K562 (cell line): ENCODE measurements around the gene TECTA.

ENCODE experiments used
- BHLHE40 ChIP-seq: IDR thresholded peaks from 2 replicates; pipeline ENCODE4 v1.6.1; 2011; ENCODE audit warnings: low read length, improper control_type of control experiment
- EP300 ChIP-seq: IDR thresholded peaks from 2 replicates; pipeline ENCODE4 v1.6.1; 2012; ENCODE audit warnings: low read length, improper control_type of control experiment
- MYC ChIP-seq, 2 experiments: fragments of 250-450 bp in 1 of 2; sonication (Bioruptor Pico) in 1 of 2; IDR thresholded peaks; 2 replicates each; pipeline versions ENCODE4 v1.5.1 to v1.6.1; 2012 to 2021; ENCODE audit warnings: low read depth in 2 of 2, borderline replicate concordance in 1 of 2, improper control_type of control experiment in 1 of 2, low read length in 1 of 2, mild to moderate bottlenecking in 1 of 2, moderate library complexity in 1 of 2
- RFX5 ChIP-seq: IDR thresholded peaks from 2 replicates; pipeline ENCODE4 v1.6.1; 2011; ENCODE audit warnings: low read depth, mild to moderate bottlenecking, improper control_type of control experiment, low read length
- SRSF1 ChIP-seq: fragments of 200-400 bp; formaldehyde crosslinking; IDR thresholded peaks from 2 replicates; pipeline ENCODE4 v1.6.1; 2017; ENCODE audit warnings: mild to moderate bottlenecking, low read depth, low read length, moderate library complexity
- ZNF140 ChIP-seq: fragments of 250-450 bp; sonication (Bioruptor Pico); IDR thresholded peaks from 2 replicates; pipeline ENCODE4 v1.8.0; 2021; ENCODE audit warnings: moderate library complexity, mild to moderate bottlenecking, inconsistent platforms
- TF ChIP-seq, protein P1 (sequence below): IDR thresholded peaks from 2 replicates; pipeline ENCODE4 v1.6.1; 2012; ENCODE audit warnings: low read depth, low read length, improper control_type of control experiment, borderline replicate concordance

- no peak for TF ChIP-seq SRSF1
- TF ChIP-seq ZNF140 = no peak
- TF ChIP-seq MYC (IDR thresholded peaks at IDR 0.05; ENCODE audit: low read depth, low read length) = no peak
- TF ChIP-seq MYC (CRISPR knock-in tag; IDR thresholded peaks at IDR 0.05; ENCODE audit: borderline replicate concordance, low read depth) = no peak
- TF ChIP-seq, protein P1, sequence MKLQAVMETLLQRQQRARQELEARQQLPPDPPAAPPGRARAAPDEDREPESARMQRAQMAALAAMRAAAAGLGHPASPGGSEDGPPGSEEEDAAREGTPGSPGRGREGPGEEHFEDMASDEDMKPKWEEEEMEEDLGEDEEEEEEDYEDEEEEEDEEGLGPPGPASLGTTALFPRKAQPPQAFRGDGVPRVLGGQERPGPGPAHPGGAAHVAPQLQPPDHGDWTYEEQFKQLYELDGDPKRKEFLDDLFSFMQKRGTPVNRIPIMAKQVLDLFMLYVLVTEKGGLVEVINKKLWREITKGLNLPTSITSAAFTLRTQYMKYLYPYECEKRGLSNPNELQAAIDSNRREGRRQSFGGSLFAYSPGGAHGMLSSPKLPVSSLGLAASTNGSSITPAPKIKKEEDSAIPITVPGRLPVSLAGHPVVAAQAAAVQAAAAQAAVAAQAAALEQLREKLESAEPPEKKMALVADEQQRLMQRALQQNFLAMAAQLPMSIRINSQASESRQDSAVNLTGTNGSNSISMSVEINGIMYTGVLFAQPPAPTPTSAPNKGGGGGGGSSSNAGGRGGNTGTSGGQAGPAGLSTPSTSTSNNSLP = no peak
- TF ChIP-seq EP300 = no peak
- TF ChIP-seq RFX5 = no peak
- no peak for TF ChIP-seq BHLHE40
Measured at GRCh38 chr11:121089566-121089965, 11.5 kb upstream of the TECTA start.
